NCI-H146 (cell line): ENCODE measurements around the gene TMBIM1.
A peak's percentile ranks its signal among the peaks of the same experiment; 100 is the strongest.

Source experiments
- DNase-seq: peaks from one replicate; lab custom pipeline; 2025; lab: John Stamatoyannopoulos, UW

TMBIM1 gene

GRCh38 chr2:218292048-218293014 lies at the start of gene TMBIM1:
TMBIM1 (minus strand) TSS chr2:218292503; CDS start chr2:218282141, 10,362 bp downstream.
- no peak for DNase-seq

- DNase-seq = no peak
Observed at GRCh38 chr2:218341381-218341780, 49.1 kb upstream of the TMBIM1 start.

GRCh38 chr2:218340656-218341055 lies 48.4 kb upstream of the TMBIM1 start:
- DNase-seq = no peak

DNA sequence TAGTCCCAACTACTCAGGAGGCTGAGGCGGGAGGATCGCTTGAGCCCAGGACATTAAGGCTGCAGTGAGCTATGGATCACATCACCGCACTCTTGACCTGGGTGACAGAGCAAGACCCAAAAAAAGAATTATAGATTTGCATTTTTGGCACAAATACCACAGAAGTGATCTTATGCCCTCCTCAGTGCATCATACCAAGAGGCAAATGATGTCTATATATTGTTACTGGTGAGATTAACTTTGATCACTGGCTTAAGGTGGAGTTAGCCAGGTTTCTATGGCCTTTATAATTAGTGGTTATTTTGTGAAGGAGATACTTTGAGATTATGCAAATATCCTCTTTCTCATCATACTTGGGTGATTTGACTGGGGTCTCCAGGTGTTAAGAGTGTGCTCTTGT lies 42.2 kb upstream of the TMBIM1 start:
- no peak for DNase-seq

DNA sequence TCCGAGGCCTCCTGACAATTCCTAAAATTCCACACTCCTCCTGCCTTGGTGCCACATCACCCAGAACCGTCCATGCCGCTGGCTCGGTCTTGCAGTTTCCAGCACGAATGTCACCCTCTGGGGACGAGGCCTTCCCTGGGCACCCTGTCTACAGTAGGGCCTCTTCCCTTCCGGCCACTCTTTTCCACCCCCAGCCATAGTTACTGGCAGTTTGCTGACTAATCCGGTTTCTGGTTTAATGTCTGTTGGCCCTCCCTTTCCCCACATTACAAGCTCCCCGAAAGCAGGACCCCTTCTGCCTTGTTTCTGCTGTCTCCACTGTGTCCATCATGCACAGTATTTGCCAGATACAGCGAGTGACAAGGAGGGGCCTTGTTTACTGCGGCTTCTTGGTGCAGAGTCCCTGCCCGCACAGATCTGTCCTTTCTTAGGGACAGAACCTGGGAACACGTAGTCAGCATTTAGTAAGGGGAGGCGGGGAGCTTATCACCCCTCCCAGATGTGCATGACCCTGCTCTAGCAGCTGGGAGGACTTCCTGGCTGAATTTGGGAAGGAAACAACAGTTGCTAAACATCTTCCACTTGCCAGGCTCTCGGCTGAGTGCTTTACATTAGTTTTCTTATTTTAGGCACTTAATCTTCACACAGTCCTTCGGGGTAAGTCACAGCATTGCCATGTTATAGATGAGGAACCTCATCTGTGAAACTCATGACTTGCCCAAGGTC lies 40.8 kb upstream of the TMBIM1 start:
- no peak for DNase-seq

GRCh38 chr2:218332288-218332687 lies 40.0 kb upstream of the TMBIM1 start:
- DNase-seq = no peak

GRCh38 chr2:218331745-218332144 lies 39.4 kb upstream of the TMBIM1 start:
- DNase-seq = no peak

GRCh38 chr2:218329826-218330593 lies 37.7 kb upstream of the TMBIM1 start:
- DNase-seq = no peak

DNA sequence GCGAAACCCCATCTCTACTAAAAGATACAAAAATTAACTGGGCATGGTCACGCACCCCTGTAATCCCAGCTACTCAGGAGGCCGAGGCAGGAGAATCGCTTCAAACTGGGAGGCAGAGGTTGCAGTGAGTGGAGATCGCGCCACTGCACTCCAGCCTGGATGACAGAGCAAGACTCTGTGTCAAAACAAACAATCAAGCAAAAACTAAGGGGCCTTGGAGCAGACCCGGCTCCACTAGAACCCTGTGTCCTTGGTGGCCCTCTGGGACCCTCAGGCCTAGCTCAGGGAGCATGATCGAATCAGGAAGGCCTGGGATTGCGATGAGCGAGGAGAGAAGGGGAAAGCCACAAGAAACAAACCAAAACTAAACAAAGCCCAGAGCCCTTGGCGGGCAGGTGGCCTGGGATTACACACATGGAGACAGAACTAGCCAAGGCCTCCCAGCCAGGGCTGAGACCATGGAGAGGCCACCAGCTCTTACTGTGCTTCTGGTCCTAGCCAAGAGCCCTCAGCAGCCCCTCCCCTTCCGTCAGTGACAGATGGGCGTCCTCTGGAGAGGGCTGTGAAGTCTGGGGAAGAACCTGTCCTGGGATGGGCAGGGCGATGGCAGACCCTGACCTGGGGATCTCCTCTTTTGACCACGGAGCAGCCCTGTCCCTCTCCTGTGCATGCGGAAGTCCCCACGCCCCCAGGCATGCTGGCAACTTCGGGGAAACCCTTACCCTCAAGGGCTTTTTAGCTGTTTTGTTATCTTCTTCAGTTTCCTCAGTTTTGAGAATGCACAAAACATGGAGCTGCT lies 36.9 kb upstream of the TMBIM1 start:
- no peak for DNase-seq

DNA sequence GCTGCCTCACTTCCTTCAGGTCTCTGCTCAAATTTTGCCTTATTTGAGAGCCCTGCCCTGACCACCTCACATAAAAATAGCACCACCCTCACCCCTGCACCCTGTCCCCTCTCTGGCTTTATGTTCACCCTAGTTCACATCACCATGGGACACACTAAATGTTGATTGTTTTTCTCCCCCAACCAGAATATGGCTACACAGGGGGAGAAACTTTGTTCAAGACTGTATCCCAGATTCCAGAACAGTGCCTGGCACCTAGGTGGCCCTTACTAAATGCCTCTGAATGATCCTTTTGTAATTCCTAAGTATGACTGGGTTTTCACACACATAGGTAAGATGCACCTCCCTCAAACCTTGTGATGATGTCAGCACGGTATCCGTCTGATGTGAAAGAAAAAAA lies 36.0 kb upstream of the TMBIM1 start:
- no peak for DNase-seq

DNA sequence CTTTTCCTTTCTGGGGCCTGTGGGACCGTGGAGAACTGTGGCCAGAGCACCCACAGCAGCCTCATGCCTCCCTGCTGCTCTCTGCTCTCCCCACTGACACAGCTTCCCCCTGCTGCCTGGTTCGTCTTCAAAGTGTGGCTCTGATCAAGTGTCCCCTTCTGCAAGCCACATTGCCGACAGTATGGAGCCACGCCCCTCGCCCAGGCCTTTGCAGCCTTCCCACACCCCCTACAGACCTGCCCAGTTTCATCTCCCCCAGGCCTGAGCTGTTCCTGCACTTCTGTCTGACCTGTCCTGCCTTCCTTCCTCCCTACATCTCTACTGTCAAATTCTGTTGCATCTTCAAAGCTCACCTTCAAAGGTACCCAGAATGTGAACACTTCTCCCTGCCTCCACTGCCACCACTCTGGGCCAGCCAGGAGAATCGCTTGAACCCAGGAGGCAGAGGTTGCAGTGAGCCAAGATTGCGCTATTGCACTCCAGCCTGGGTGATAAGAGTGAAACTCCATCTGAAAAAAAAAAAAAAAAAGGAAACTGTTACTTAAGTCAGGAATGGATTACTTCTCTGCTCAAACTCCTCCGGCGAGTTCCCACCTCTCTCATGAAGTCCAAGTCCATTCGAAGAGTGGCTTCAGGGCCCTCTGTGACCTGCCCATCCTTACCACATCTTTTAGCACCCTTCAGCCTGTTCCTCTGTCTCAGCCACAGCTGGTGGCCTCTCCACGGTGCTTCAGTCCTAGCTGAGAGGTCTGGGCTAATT lies 35.3 kb upstream of the TMBIM1 start:
- no peak for DNase-seq

DNA sequence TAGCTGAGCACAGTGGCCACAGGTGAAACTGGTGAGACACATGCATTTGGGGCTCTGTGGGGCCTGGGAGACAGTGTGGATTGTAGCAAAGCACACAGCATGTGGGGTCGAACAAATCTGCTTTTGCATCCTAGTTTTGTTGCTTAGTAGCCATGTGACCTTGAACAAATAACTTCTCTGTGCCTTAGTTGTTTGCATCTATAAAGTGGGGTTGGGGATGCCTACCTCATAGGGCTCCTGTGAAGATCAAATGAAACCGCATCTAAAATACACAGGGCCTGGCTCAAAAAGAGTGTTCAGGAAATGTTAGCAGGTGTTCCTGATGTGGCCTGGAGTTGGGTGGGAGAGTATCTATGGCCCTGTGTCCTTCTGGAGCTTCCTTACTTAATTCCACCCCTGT lies 34.0 kb upstream of the TMBIM1 start:
- DNase-seq = no peak

GRCh38 chr2:218325566-218326160 lies 33.4 kb upstream of the TMBIM1 start:
- DNase-seq = peak; percentile 15

- peak; percentile 19 for DNase-seq
Observed at GRCh38 chr2:218323526-218324472, 31.5 kb upstream of the TMBIM1 start.

- DNase-seq = peak; percentile 88
Observed at GRCh38 chr2:218322768-218323525, 30.6 kb upstream of the TMBIM1 start.

DNA sequence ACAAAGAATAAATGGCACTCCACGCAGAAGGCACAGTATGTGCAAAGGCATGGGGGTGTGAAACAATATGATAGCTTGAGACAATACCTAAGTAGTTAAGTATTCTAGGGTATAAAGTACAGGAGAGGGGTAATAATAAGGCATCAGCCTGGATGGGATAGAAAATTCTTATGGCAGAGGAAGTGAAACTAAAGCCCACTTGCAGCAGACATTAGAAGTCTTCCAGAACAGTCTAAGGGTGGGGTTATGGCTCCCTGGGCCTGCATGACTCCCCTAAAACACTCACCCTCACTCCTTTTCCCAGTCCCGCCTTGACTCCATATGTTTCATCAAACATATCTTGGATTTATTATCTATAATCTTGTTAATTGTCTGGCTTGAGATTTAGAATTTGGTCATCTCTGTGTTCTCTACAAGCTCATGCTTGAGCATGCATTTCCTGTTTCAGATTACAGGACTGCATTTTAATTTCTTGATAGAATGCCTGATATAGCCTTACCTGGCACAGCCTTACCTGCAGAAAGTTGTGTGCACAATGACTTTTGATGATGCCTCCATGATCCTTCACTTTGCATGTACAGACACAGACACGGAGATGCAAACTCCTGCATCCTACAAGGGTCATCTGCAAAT lies 28.5 kb upstream of the TMBIM1 start:
- no peak for DNase-seq

DNA sequence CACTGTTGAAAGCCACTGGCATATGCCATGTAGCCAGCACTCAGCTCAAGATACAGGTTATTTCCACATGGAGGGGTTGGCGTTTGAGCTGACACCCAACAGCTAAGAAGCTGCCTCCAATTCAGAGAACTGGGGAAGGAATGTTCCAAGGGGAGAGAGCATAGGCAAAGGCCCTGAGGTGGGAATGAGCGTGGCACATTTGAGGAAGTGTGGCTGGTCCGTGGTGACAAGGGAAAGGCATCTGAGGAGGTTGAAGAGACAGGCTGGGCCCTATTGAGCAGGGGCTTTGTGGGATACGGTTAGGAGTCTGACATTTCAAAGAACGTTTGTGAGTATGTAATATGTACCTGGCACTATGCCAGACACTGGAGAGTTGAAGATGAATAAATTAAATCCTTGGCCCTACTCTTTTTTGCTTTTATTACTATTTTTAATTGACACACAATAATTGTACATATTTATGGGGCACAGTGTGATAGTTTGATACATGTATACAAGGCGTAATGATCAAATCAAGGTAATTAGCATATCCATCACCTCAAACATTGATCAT lies 27.6 kb upstream of the TMBIM1 start:
- DNase-seq = peak; percentile 9

GRCh38 chr2:218318241-218318640 lies 25.9 kb upstream of the TMBIM1 start:
- no peak for DNase-seq
